A549 (cell line): ENCODE measurements around the gene JAZF1. TPM values are rescaled to one million over a fixed set of nuclear protein-coding genes. Genes with fewer than 3 reads are reported as not detected.

Source experiments
- ATAC-seq, 2 experiments: fragments of 200-7000 bp in 1 of 2; fragments of >200 bp in 1 of 2; cut with Nextera tagmentation in 1 of 2; cut with Tn5 transposase in 1 of 2; 3 replicates each; pipeline versions ENCODE4 v1.8.0 to v1.9.1; 2018 to 2020; ENCODE audit warnings: mild to moderate bottlenecking in 1 of 2, moderate library complexity in 1 of 2
- CTCF ChIA-PET: fragments of 300-600 bp; sonication (Branson Sonifier 250); formaldehyde crosslinking; extraction: SDS; loops from one replicate; lab custom pipeline; 2021; ENCODE audit warnings: antibody characterized with exemption, inconsistent platforms; lab: Yijun Ruan, JAX
- POLR2A ChIA-PET: fragments of 350-600 bp; formaldehyde crosslinking; extraction: SDS; loops from one replicate; lab custom pipeline; 2021; ENCODE audit warnings: antibody characterized with exemption, inconsistent platforms; lab: Yijun Ruan, JAX
- DNase-seq, 2 experiments: peaks; one replicate each; pipeline versions ENCODE4 v3.0.0 to v3.0.0-alpha.2; 2011 to 2016; ENCODE audit warnings: low read depth in 1 of 2, low spot score in 1 of 2
- FAIRE-seq: peaks from 2 replicates; lab custom pipeline; 2011; peaks lifted over from hg19 to GRCh38; lab: Jason Lieb, UNC
- H3K27ac ChIP-seq, 2 experiments: fragments of >200 bp; sonication (Bioruptor Twin); formaldehyde crosslinking; 3 replicates each; pipeline ENCODE4 v1.5.1; 2016 to 2017
- H3K4me1 ChIP-seq: fragments of >200 bp; sonication (Bioruptor Twin); formaldehyde crosslinking; 3 replicates; pipeline ENCODE4 v1.6.1; 2016
- H3K4me2 ChIP-seq: fragments of >200 bp; sonication (Bioruptor Twin); formaldehyde crosslinking; 3 replicates; pipeline ENCODE4 v1.6.1; 2016
- H3K4me3 ChIP-seq: fragments of >200 bp; sonication (Bioruptor Twin); formaldehyde crosslinking; 3 replicates; pipeline ENCODE4 v1.5.1; 2016
- H3K9me3 ChIP-seq: fragments of >200 bp; sonication (Bioruptor Twin); formaldehyde crosslinking; 3 replicates; pipeline ENCODE4 v1.6.1; 2016
- BCL3 ChIP-seq: fragments of >200 bp; sonication (Bioruptor Twin); formaldehyde crosslinking; IDR thresholded peaks from 3 replicates; pipeline ENCODE4 v1.6.1; 2016
- CBX8 ChIP-seq: fragments of 200-600 bp; sonication (generic); IDR thresholded peaks from 2 replicates; pipeline ENCODE4 v1.6.1; 2016
- CEBPB ChIP-seq, 2 experiments: fragments of >200 bp in 1 of 2; sonication (Bioruptor Twin) in 1 of 2; formaldehyde crosslinking in 1 of 2; IDR thresholded peaks; 2 replicates each; pipeline ENCODE4 v1.6.1; 2012 to 2016
- CTCF ChIP-seq: fragments of >200 bp; sonication (Bioruptor Twin); formaldehyde crosslinking; IDR thresholded peaks from 3 replicates; pipeline ENCODE4 v1.5.1; 2016
- E2F6 ChIP-seq: IDR thresholded peaks from 2 replicates; pipeline ENCODE4 v1.6.1; 2012; ENCODE audit warnings: low read depth, borderline replicate concordance
- EHMT2 ChIP-seq: fragments of 200-600 bp; sonication (generic); IDR thresholded peaks from 2 replicates; pipeline ENCODE4 v1.6.1; 2016; ENCODE audit warnings: antibody characterized with exemption, low read depth, mild to moderate bottlenecking, moderate library complexity
- EP300 ChIP-seq, 2 experiments: fragments of >200 bp; sonication (Bioruptor Twin); formaldehyde crosslinking; IDR thresholded peaks; 2 replicates in 1 of 2; 3 replicates in 1 of 2; pipeline ENCODE4 v1.6.1; 2016 to 2017
- FOSB ChIP-seq: fragments of 250-450 bp; sonication (Bioruptor Pico); IDR thresholded peaks from 2 replicates; pipeline ENCODE4 v1.5.0; 2020; ENCODE audit warnings: mild to moderate bottlenecking, moderate library complexity
- FOSL2 ChIP-seq, 2 experiments: fragments of 450-650 bp in 1 of 2; fragments of >200 bp in 1 of 2; sonication (Bioruptor Twin) in 1 of 2; formaldehyde crosslinking; IDR thresholded peaks; 2 replicates each; pipeline versions ENCODE4 v1.5.0 to v1.6.1; 2016 to 2020; ENCODE audit warnings: mild to moderate bottlenecking in 1 of 2, moderate library complexity in 1 of 2
- FOXS1 ChIP-seq: fragments of 250-450 bp; sonication (Bioruptor Pico); IDR thresholded peaks from 2 replicates; pipeline ENCODE4 v1.5.0; 2020; ENCODE audit warnings: mild to moderate bottlenecking, moderate library complexity
- HES2 ChIP-seq: fragments of >200 bp; sonication (Bioruptor Twin); formaldehyde crosslinking; IDR thresholded peaks from 2 replicates; pipeline ENCODE4 v1.6.1; 2016
- HOXB13 ChIP-seq: fragments of 250-450 bp; sonication (Bioruptor Pico); IDR thresholded peaks from 2 replicates; pipeline ENCODE4 v1.5.0; 2020; ENCODE audit warnings: low read depth, mild to moderate bottlenecking, moderate library complexity
- JUN ChIP-seq, 2 experiments: fragments of >200 bp; sonication (Bioruptor Twin); formaldehyde crosslinking; IDR thresholded peaks; 2 replicates in 1 of 2; 3 replicates in 1 of 2; pipeline ENCODE4 v1.6.1; 2016 to 2017
- MAFK ChIP-seq: fragments of 450-650 bp; IDR thresholded peaks from 2 replicates; pipeline ENCODE4 v1.6.1; 2014; ENCODE audit not compliant: partially characterized antibody
- MAX ChIP-seq: IDR thresholded peaks from 2 replicates; pipeline ENCODE4 v1.6.1; 2012
- NFE2L2 ChIP-seq: fragments of 150-350 bp; conservative IDR thresholded peaks from 2 replicates; pipeline ENCODE4 v1.6.1; 2014; ENCODE audit warnings: low read length
- NPAS2 ChIP-seq: fragments of 250-450 bp; sonication (Bioruptor Pico); IDR thresholded peaks from 2 replicates; pipeline ENCODE4 v1.8.0; 2022; ENCODE audit warnings: mild to moderate bottlenecking, moderate library complexity, borderline replicate concordance
- NR3C1 ChIP-seq: fragments of >200 bp; sonication (Bioruptor Twin); formaldehyde crosslinking; IDR thresholded peaks from 3 replicates; pipeline ENCODE4 v1.6.1; 2017
- PHF8 ChIP-seq: fragments of 200-600 bp; sonication (generic); IDR thresholded peaks from 2 replicates; pipeline ENCODE4 v1.6.1; 2016; ENCODE audit warnings: low read depth, mild to moderate bottlenecking, antibody characterized with exemption, moderate library complexity, borderline replicate concordance
- POLR2AphosphoS2 ChIP-seq: conservative IDR thresholded peaks from 2 replicates; pipeline ENCODE4 v1.6.1; 2012; ENCODE audit warnings: low read length, improper control_type of control experiment, inconsistent platforms
- RCOR1 ChIP-seq: fragments of 150-350 bp; IDR thresholded peaks from 2 replicates; pipeline ENCODE4 v1.6.1; 2014; ENCODE audit warnings: antibody characterized with exemption, low read length, low read depth
- RFX5 ChIP-seq: fragments of 450-650 bp; IDR thresholded peaks from 2 replicates; pipeline ENCODE4 v1.7.1; 2014; ENCODE audit warnings: antibody characterized with exemption, mild to moderate bottlenecking, moderate library complexity
- ZFP36 ChIP-seq: fragments of 450-650 bp; IDR thresholded peaks from 2 replicates; pipeline ENCODE4 v1.6.1; 2014; ENCODE audit warnings: borderline replicate concordance; ENCODE audit not compliant: partially characterized antibody
- WGBS: methylation state at CpG from one replicate; pipeline ENCODE4 v1.1.6; 2017; ENCODE audit errors: missing lambda C conversion rate; 5-methylcytosine and 5-hydroxymethylcytosine counted together
- polyA plus RNA-seq, 4 experiments: library from polyadenylated mRNA; depleted of rRNA in 3 of 4; stranded (reverse); fragments of >200 nt; fragmentation: RNase III in 1 of 4; extraction: RNeasy Plus Mini Kit Qiagen cat#74134 plus additional on column Dnase treatment in 1 of 4; gene quantifications; 2 replicates in 3 of 4; 3 replicates in 1 of 4; pipeline ENCODE4 v1.2.3, GENCODE V29; 2011 to 2017

JAZF1 gene
- polyA plus RNA-seq, 2 of the 4 experiments (the other 2 are of a cell fraction): 1.9 to 2.8 TPM

- DNase-seq: no peak
- no peak overlapping the region for H3K4me2 ChIP-seq
- ChIA-PET POLR2A (no interaction called here), CTCF (no interaction called here)
- ATAC-seq: no peak
- H3K4me1 ChIP-seq: no peaks in the 10 kb centered on the region
- no peak for FAIRE-seq
- H3K27ac ChIP-seq: no peak overlapping the region
- no peak for TF ChIP-seq MAX
- TF ChIP-seq NFE2L2: no peak
- TF ChIP-seq BCL3: no peak
- TF ChIP-seq EHMT2: no peak
- TF ChIP-seq CBX8: no peak
- TF ChIP-seq JUN (IDR thresholded peaks at IDR 0.05): no peak
- no peak overlapping the region for H3K4me3 ChIP-seq
- H3K9me3 ChIP-seq: no peaks in the 10 kb centered on the region
- WGBS: 43% methylated on average over 5 of the region's 5 CpGs
Observed at GRCh38 chr7:28190077-28190710, 9.6 kb upstream of the JAZF1 start.

- Histone ChIP-seq H3K4me2 (no peak overlapping the region), H3K27ac (no peak overlapping the region), H3K4me1 (no peaks in the 10 kb centered on the region), H3K9me3 (no peaks in the 10 kb centered on the region), H3K4me3 (no peak overlapping the region)
- CTCF ChIA-PET: no interaction called here
- DNase-seq (no peak), ATAC-seq (no peak), FAIRE-seq (no peak)
- POLR2A ChIA-PET: no interaction called here
- TF ChIP-seq MAFK: no peak
- no peak for TF ChIP-seq RFX5
- TF ChIP-seq ZFP36: no peak
- no peak for TF ChIP-seq HES2
- TF ChIP-seq E2F6: no peak
- no peak for TF ChIP-seq POLR2AphosphoS2
- TF ChIP-seq FOSB (CRISPR knock-in tag): no peak
- no peak for TF ChIP-seq CTCF
- WGBS: 74% methylated on average over 7 of the region's 7 CpGs
Observed at GRCh38 chr7:28187012-28187411, 6.4 kb upstream of the JAZF1 start.

GRCh38 chr7:28183627-28184026 is 3.0 kb upstream of the JAZF1 start:
- WGBS: 50% methylated on average over 5 of the region's 5 CpGs
- no peak overlapping the region for H3K4me3 ChIP-seq
- peaks cover 5% of the 10 kb centered on the region for H3K4me1 ChIP-seq
- CTCF ChIA-PET: interaction anchor here (1.9 kb wide), 1 partner anchor 9 kb away, joined by 7 read pairs; no protein-coding TSS in a partner anchor
- ATAC-seq (no peak), FAIRE-seq (no peak), DNase-seq (no peak)
- POLR2A ChIA-PET: no interaction called here
- no peaks in the 10 kb centered on the region for H3K9me3 ChIP-seq
- H3K27ac ChIP-seq: no peak overlapping the region
- no peak overlapping the region for H3K4me2 ChIP-seq
- no peak for TF ChIP-seq CTCF
- no peak for TF ChIP-seq CEBPB (IDR thresholded peaks at IDR 0.05)
- TF ChIP-seq EP300 (IDR thresholded peaks at IDR 0.05): no peak
- TF ChIP-seq BCL3: no peak
- no peak for TF ChIP-seq NPAS2 (CRISPR knock-in tag)
- no peak for TF ChIP-seq HOXB13 (CRISPR knock-in tag)
- TF ChIP-seq PHF8: no peak
- TF ChIP-seq RCOR1: no peak
- no peak for TF ChIP-seq FOSL2 (IDR thresholded peaks at IDR 0.05)
- no peak for TF ChIP-seq FOSL2 (CRISPR knock-in tag; IDR thresholded peaks at IDR 0.05)
- no peak for TF ChIP-seq E2F6
- no peak for TF ChIP-seq RFX5
- TF ChIP-seq ZFP36: no peak
- no peak for TF ChIP-seq NR3C1
- no peak for TF ChIP-seq CBX8
- no peak for TF ChIP-seq FOXS1
